HUDEP-2 (cell line): ENCODE data around the gene CCSER1.

ENCODE experiments used
- DNase-seq, 76 experiments: peaks; one replicate each; lab custom pipeline; 2025; ENCODE audit not compliant: unreplicated experiment in 76 of 76; lab: John Stamatoyannopoulos, UW

CCSER1 gene

GRCh38 chr4:90537491-90537890 lies 410.3 kb downstream of the CCSER1 start:
- no peak for DNase-seq

GRCh38 chr4:90540536-90540935 lies 413.3 kb downstream of the CCSER1 start:
- DNase-seq = no peak

- DNase-seq = no peak
Observed at GRCh38 chr4:90542216-90542615, 415.0 kb downstream of the CCSER1 start.

GRCh38 chr4:90543419-90544170 lies 416.4 kb downstream of the CCSER1 start:
- no peak for DNase-seq

- DNase-seq = no peak
Observed at GRCh38 chr4:90544532-90545045, 417.4 kb downstream of the CCSER1 start.

GRCh38 chr4:90545380-90545779 lies 418.2 kb downstream of the CCSER1 start:
- DNase-seq = no peak

- DNase-seq = no peak
Observed at GRCh38 chr4:90546114-90546513, 418.9 kb downstream of the CCSER1 start.

- DNase-seq = no peak
Observed at GRCh38 chr4:90570615-90571014, 443.4 kb downstream of the CCSER1 start.

- DNase-seq = no peak
Observed at GRCh38 chr4:90572996-90573395, 445.8 kb downstream of the CCSER1 start.

GRCh38 chr4:90575371-90575770 lies 448.2 kb downstream of the CCSER1 start:
- DNase-seq = no peak

GRCh38 chr4:90580326-90580725 lies 453.1 kb downstream of the CCSER1 start:
- DNase-seq = no peak

GRCh38 chr4:90582087-90582486 lies 454.9 kb downstream of the CCSER1 start:
- DNase-seq = no peak

GRCh38 chr4:90584051-90584450 lies 456.9 kb downstream of the CCSER1 start:
- no peak for DNase-seq

- no peak for DNase-seq
Observed at GRCh38 chr4:90585961-90586360, 458.8 kb downstream of the CCSER1 start.

- no peak for DNase-seq
Observed at GRCh38 chr4:90586799-90587198, 459.6 kb downstream of the CCSER1 start.

- no peak for DNase-seq
Observed at GRCh38 chr4:90597927-90598326, 470.7 kb downstream of the CCSER1 start.

GRCh38 chr4:90598741-90599140 lies 471.5 kb downstream of the CCSER1 start:
- no peak for DNase-seq

GRCh38 chr4:90602726-90603125 lies 475.5 kb downstream of the CCSER1 start:
- no peak for DNase-seq

GRCh38 chr4:90603540-90603939 lies 476.3 kb downstream of the CCSER1 start:
- no peak for DNase-seq

- DNase-seq = no peak
Observed at GRCh38 chr4:90606781-90607180, 479.6 kb downstream of the CCSER1 start.

GRCh38 chr4:90614371-90614770 lies 487.2 kb downstream of the CCSER1 start:
- no peak for DNase-seq

- no peak for DNase-seq
Observed at GRCh38 chr4:90621080-90621479, 493.9 kb downstream of the CCSER1 start.

GRCh38 chr4:90624781-90625180 lies 497.6 kb downstream of the CCSER1 start:
- no peak for DNase-seq
